ENCODE data around the gene PNMA1.

GRCh38 chr14:73744874-73745529 lies 30.8 kb upstream of the PNMA1 start:
- no peak for TF ChIP-seq RAD21 (IDR thresholded peaks at IDR 0.05; ENCODE audit: low read depth)
- no peak for TF ChIP-seq FOXM1 (IDR thresholded peaks at IDR 0.05; ENCODE audit: borderline replicate concordance, low read depth)
- TF ChIP-seq NFIC (IDR thresholded peaks at IDR 0.05) = peak; percentile 57
- no peak for TF ChIP-seq REST (IDR thresholded peaks at IDR 0.05; ENCODE audit: low read depth)
- TF ChIP-seq CEBPB (IDR thresholded peaks at IDR 0.05) = no peak
- TF ChIP-seq YY1 (IDR thresholded peaks at IDR 0.05; ENCODE audit: low read depth) = no peak
- peak; percentile 30; the same call in 1 of the 2 replicates for TF ChIP-seq EP300 (IDR thresholded peaks at IDR 0.05; ENCODE audit: borderline replicate concordance)
- no peak for TF ChIP-seq EGR1 (IDR thresholded peaks at IDR 0.05)
- no peak for TF ChIP-seq CREB1 (IDR thresholded peaks at IDR 0.05; ENCODE audit: low read depth)
- no peak for TF ChIP-seq MAX (IDR thresholded peaks at IDR 0.05)
- peak; percentile 69 for TF ChIP-seq TCF12 (IDR thresholded peaks at IDR 0.05; ENCODE audit: low read depth)
- TF ChIP-seq TAF1 (IDR thresholded peaks at IDR 0.05; ENCODE audit: low read depth) = no peak

All from Ishikawa (cell line).